Measurements from ENCODE around the gene CLIC4.

Gene CLIC4

DNA sequence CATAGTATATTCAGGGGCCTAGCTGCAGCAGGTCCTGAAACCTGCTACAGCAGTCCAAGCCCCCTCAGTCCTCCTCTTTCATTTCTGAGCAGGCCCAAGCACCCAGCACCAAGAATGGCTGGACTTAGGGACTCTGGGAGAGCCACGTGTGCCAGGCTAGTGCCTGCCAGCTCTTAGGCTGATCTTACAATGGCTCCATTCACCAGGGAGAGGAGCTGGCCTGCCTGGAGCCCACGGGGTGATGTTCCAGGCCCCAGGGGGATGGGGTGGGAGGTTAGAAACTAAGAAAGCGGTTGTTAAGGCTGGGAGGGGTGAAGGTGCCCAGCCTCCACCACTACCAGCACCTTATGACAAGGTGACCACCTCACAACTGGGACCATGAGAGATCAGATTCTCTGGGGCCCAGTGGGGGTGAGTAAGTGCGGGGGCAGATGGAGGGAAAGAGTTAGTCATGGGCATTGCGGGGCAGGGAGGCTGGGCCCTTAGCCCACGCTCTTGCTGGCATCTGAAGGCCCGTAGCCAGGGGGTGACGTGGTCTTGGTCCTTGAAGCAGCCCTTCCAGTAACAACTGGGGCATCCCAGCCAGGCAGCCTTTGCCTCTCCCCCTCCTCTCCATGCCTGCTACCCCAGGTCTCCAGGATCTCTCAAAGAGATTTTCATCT lies 30.3 kb upstream of the CLIC4 start:
- TF ChIP-seq, protein P1, sequence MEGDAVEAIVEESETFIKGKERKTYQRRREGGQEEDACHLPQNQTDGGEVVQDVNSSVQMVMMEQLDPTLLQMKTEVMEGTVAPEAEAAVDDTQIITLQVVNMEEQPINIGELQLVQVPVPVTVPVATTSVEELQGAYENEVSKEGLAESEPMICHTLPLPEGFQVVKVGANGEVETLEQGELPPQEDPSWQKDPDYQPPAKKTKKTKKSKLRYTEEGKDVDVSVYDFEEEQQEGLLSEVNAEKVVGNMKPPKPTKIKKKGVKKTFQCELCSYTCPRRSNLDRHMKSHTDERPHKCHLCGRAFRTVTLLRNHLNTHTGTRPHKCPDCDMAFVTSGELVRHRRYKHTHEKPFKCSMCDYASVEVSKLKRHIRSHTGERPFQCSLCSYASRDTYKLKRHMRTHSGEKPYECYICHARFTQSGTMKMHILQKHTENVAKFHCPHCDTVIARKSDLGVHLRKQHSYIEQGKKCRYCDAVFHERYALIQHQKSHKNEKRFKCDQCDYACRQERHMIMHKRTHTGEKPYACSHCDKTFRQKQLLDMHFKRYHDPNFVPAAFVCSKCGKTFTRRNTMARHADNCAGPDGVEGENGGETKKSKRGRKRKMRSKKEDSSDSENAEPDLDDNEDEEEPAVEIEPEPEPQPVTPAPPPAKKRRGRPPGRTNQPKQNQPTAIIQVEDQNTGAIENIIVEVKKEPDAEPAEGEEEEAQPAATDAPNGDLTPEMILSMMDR (IDR thresholded peaks at IDR 0.05; ENCODE audit: low read depth, low read length), result no peak
- TF ChIP-seq EZH2phosphoT487 (IDR thresholded peaks at IDR 0.05; ENCODE audit: low read depth), result no peak

DNA sequence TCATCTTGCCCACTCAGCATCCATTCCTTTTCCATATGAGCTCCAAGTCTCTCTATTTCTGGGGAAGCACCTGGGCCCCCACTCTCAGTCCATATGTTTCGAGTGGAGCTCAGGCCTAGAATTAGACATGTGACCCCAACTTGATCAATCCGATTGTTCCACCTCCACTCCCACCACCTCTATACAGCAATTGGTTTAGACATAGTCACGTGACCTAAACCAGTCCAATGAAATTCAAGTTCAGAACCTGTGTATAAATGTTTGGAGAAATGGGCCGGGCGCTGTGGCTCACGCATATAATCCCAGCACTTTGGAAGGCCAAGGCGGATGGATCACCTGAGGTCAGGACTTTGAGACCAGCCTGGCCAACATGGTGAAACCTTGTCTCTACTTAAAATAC lies 29.6 kb upstream of the CLIC4 start:
- TF ChIP-seq, protein P1 (IDR thresholded peaks at IDR 0.05; ENCODE audit: low read depth, low read length), result no peak
- no peak for TF ChIP-seq EZH2phosphoT487 (IDR thresholded peaks at IDR 0.05; ENCODE audit: low read depth)

More for the DNA sequence above, 30.3 kb upstream of the CLIC4 start:
- Histone ChIP-seq H3K27ac (ENCODE audit: low read length) (no peak overlapping the region), H3K27me3 (ENCODE audit: low read depth, low read length) (no peaks in the 10 kb centered on the region), H3K4me1 (ENCODE audit: low read length) (no peaks in the 10 kb centered on the region), H3K4me2 (ENCODE audit: low read length) (no peak overlapping the region), H3K9me3 (ENCODE audit: insufficient read depth, low read length) (no peaks in the 10 kb centered on the region), H4K20me1 (ENCODE audit: insufficient read depth, low read length) (no peaks in the 10 kb centered on the region), H3K9ac (ENCODE audit: low read length) (no peak overlapping the region), H2AFZ (ENCODE audit: low read depth, low read length) (no peak overlapping the region), H3K4me3 (ENCODE audit: low read length) (no peak overlapping the region), H3K79me2 (ENCODE audit: low read length) (no peaks in the 10 kb centered on the region), H3K36me3 (replicated peaks; ENCODE audit: low read depth, low read length) (no peaks in the 10 kb centered on the region)

DNA sequence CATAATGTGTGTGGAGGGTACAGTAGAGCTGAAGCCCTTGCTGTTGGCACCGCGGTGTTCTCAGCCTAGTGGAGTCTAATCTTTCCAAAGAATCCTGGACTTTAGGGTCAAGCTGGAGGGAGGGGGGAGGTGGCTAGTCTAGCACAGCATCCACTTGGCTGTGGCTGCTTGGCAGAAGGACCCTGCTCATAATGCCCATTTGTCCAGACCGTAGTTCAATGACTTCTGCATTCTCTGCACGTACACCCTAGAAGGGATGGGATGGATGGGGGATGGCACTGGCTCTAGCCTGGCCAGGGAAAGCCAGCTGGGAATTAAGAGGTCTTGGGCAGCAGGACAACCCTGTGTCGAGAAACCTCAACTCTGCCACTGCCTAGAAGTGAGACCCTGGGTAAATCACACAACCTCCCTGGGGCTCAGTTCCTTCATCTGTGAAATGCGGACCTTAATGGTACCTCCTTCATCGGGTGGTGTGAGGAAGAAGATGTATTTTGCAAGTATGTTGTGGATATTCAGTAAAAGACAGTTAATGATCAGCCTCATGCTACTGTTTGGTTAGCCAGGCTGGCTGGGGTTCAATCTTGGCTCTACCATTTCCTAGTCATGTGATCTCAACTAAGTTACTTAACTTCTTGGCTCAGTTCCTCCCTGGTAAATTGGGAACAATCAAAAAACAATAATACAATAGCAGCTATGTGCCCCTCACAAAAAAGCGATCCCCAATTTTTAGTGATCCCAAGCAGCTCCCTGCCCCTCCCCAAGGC lies 27.2 kb upstream of the CLIC4 start:
- Histone ChIP-seq H3K27ac (ENCODE audit: low read length) (no peak overlapping the region), H3K9ac (ENCODE audit: low read length) (no peak overlapping the region), H3K36me3 (replicated peaks; ENCODE audit: low read depth, low read length) (no peaks in the 10 kb centered on the region), H3K4me1 (ENCODE audit: low read length) (no peaks in the 10 kb centered on the region), H3K27me3 (ENCODE audit: low read depth, low read length) (no peaks in the 10 kb centered on the region), H3K4me2 (ENCODE audit: low read length) (no peak overlapping the region), H3K9me3 (ENCODE audit: insufficient read depth, low read length) (no peaks in the 10 kb centered on the region), H4K20me1 (ENCODE audit: insufficient read depth, low read length) (no peaks in the 10 kb centered on the region), H3K4me3 (ENCODE audit: low read length) (no peak overlapping the region), H3K79me2 (ENCODE audit: low read length) (no peaks in the 10 kb centered on the region), H2AFZ (ENCODE audit: low read depth, low read length) (no peak overlapping the region)
- TF ChIP-seq, protein P1 (IDR thresholded peaks at IDR 0.05; ENCODE audit: low read depth, low read length), result no peak
- TF ChIP-seq EZH2phosphoT487 (IDR thresholded peaks at IDR 0.05; ENCODE audit: low read depth), result no peak

More for the DNA sequence above, 29.6 kb upstream of the CLIC4 start:
- no peak overlapping the region for H3K9ac ChIP-seq (ENCODE audit: low read length)
- H3K4me1 ChIP-seq (ENCODE audit: low read length), result no peaks in the 10 kb centered on the region
- no peaks in the 10 kb centered on the region for H4K20me1 ChIP-seq (ENCODE audit: insufficient read depth, low read length)
- H3K79me2 ChIP-seq (ENCODE audit: low read length), result no peaks in the 10 kb centered on the region
- no peak overlapping the region for H3K4me2 ChIP-seq (ENCODE audit: low read length)
- H3K9me3 ChIP-seq (ENCODE audit: insufficient read depth, low read length), result no peaks in the 10 kb centered on the region
- H3K36me3 ChIP-seq (replicated peaks; ENCODE audit: low read depth, low read length), result no peaks in the 10 kb centered on the region
- no peak overlapping the region for H3K4me3 ChIP-seq (ENCODE audit: low read length)
- H3K27ac ChIP-seq (ENCODE audit: low read length), result no peak overlapping the region
- no peak overlapping the region for H2AFZ ChIP-seq (ENCODE audit: low read depth, low read length)
- no peaks in the 10 kb centered on the region for H3K27me3 ChIP-seq (ENCODE audit: low read depth, low read length)

DNA sequence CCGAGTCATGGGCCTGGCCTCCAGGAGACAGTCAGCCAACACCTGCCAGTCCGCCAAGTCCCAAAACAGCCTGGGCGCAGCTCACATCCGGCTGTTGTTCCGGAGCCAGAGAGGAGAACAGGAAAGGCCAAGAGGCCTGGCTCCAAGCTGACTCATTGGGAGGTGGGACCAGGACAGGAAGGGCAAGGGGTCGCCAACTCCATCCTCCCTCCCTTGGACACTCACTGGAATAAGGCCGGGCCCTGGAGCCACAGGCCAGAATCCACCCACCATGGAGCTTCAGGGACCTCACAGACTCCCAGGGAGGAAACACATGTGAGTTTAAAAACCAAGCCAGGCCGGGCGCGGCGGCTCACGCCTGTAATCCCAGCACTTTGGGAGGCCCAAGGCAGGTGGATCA lies 25.1 kb upstream of the CLIC4 start:
- no peak overlapping the region for H3K4me2 ChIP-seq (ENCODE audit: low read length)
- TF ChIP-seq EZH2phosphoT487 (IDR thresholded peaks at IDR 0.05; ENCODE audit: low read depth), result no peak
- TF ChIP-seq, protein P1 (IDR thresholded peaks at IDR 0.05; ENCODE audit: low read depth, low read length), result no peak

More for the DNA sequence above, 25.1 kb upstream of the CLIC4 start:
- H2AFZ ChIP-seq (ENCODE audit: low read depth, low read length), result no peak overlapping the region
- H4K20me1 ChIP-seq (ENCODE audit: insufficient read depth, low read length), result no peaks in the 10 kb centered on the region
- H3K79me2 ChIP-seq (ENCODE audit: low read length), result no peaks in the 10 kb centered on the region
- no peak overlapping the region for H3K9ac ChIP-seq (ENCODE audit: low read length)
- H3K9me3 ChIP-seq (ENCODE audit: insufficient read depth, low read length), result no peaks in the 10 kb centered on the region
- H3K4me3 ChIP-seq (ENCODE audit: low read length), result no peak overlapping the region
- no peaks in the 10 kb centered on the region for H3K27me3 ChIP-seq (ENCODE audit: low read depth, low read length)
- no peak overlapping the region for H3K27ac ChIP-seq (ENCODE audit: low read length)
- H3K36me3 ChIP-seq (replicated peaks; ENCODE audit: low read depth, low read length), result no peaks in the 10 kb centered on the region
- no peaks in the 10 kb centered on the region; the same call in 1 of the 2 replicates for H3K4me1 ChIP-seq (ENCODE audit: low read length)

Measured in OCI-LY3 (cell line).